Testis (tissue), 2 donors: ENCODE data around the gene PEX11G.

Experiments used
- POLR2A ChIP-seq: fragments of 450-650 bp; IDR thresholded peaks from one replicate; pipeline ENCODE4 v1.6.1; 2017; ENCODE audit warnings: antibody characterized with exemption, mild to moderate bottlenecking, moderate library complexity
- TF ChIP-seq, protein P1 (sequence below), 3 experiments: fragments of 450-650 bp in 2 of 3; fragments of 200-600 bp in 1 of 3; sonication (generic) in 1 of 3; IDR thresholded peaks; one replicate each; pipeline ENCODE4 v1.5.1; 2016 to 2019; ENCODE audit warnings: antibody characterized with exemption in 3 of 3, mild to moderate bottlenecking in 2 of 3, moderate library complexity in 1 of 3

GRCh38 chr19:7489609-7490044 lies 792 bp upstream of the PEX11G start:
- no peak for TF ChIP-seq POLR2A
- TF ChIP-seq, protein P1, sequence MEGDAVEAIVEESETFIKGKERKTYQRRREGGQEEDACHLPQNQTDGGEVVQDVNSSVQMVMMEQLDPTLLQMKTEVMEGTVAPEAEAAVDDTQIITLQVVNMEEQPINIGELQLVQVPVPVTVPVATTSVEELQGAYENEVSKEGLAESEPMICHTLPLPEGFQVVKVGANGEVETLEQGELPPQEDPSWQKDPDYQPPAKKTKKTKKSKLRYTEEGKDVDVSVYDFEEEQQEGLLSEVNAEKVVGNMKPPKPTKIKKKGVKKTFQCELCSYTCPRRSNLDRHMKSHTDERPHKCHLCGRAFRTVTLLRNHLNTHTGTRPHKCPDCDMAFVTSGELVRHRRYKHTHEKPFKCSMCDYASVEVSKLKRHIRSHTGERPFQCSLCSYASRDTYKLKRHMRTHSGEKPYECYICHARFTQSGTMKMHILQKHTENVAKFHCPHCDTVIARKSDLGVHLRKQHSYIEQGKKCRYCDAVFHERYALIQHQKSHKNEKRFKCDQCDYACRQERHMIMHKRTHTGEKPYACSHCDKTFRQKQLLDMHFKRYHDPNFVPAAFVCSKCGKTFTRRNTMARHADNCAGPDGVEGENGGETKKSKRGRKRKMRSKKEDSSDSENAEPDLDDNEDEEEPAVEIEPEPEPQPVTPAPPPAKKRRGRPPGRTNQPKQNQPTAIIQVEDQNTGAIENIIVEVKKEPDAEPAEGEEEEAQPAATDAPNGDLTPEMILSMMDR (IDR thresholded peaks at IDR 0.05), result no peak
